ENCODE measurements around the gene ITPRID2.

ITPRID2 gene

DNA sequence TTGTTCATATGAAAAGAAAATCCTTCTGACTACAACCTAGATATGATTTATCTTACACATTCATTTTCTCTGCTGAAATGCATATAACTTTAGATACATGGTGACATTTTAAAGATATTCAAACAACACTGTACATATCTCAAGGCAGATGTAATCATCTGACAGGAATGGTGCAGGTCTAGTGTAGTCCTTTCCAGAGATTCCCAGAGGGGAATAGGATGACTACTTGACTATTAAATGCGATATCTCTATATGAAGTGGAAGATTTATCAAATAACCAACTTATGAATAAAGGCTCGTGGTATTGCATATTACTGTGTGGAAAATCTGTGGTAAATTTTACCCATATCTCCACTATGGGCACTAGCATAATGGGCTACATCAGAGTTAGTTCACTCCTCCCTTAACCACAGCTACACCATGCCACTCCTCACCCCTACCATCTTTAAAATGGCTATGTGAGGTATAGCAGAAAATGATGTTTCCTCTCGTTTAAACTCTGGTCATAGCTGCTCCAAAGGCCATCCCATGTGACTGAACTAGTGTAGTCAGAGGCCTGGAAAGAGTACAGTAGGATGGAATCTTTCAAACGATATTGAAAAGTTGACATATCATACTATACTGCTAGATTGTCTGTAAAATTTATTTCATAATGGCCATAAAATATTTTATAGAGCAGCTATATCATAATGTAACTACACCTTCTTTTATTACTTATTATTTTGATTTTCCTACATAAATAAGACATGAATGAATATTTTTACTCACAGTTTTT, 9.1 kb upstream of the ITPRID2 start:
- DNase-seq (ENCODE audit: low spot score), result no peak

DNA sequence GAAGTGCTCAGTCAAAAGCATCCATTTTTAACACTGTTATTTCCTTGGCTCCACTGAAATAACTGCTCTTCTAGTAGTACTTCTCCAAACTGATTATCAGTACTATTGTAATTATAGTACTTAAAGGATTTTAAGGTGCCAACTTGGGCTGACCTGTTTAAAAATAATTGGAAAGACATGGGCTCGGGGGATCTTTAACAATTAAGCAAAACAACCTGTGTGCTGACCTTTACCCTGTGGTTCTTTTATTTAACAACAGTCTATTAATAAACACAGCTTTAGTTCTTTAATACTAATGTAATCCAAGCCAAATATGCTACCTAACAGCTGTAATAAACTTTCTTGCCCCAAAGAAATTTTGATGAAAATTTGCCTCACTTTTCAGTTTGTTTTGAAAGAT, 6.9 kb upstream of the ITPRID2 start:
- DNase-seq (ENCODE audit: low spot score), result no peak

DNA sequence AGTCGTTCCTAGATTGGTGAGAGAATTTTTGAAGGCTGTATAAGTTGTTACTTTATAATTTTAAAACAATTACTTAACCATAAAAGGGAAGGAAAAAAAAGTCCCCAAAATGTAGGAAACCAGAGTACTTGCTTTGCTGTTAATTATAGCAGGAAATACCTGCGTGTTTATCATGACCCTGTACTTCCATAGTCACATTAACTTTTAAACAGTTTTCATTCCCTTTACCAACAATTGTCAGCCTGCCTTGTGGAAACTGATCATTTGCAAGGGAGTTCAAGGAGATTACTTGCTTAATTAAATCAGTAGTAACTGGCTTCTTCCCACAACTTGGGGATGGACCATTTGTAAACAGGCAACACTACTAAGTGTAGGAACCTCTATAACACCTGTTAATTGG, 6.4 kb upstream of the ITPRID2 start:
- no peak for DNase-seq (ENCODE audit: low spot score)

DNA sequence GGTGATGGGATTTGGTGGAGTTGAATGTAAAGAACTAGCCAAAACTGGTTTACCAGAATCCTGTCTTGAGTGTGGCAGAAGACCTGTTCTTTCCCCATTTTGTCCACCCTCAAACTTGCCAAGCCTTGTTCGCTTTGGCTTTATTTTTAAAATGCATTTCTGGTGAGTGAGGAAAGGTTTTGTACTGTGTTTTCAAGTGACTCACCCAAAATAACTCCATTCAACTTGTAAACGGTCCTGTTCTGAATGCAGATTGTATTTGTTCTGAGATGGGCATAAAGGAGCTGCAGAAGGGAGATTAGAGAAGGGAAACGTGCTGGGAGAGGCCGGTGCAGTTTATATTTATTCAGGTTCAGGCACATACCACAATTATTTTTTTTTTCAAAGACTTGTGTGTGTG, 5.3 kb upstream of the ITPRID2 start:
- DNase-seq (ENCODE audit: low spot score), result no peak

DNA sequence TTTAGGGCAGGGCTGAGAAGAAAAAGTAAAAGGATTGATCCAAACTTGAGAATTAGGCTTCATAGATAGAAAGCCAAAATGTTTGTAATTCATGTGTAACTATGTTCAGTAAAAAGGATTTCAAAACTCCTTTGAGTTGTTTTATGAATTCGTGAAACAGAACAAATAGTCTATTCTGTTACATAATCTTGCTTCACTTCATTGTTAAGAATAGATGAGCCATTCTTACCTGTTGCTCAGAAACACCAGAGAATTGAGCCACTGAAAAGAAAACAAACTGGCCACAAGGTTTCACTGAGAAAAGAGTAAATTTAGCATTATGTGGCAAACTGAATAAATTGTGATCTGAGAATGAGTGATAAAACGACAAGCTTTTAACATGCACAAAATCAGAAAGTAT, 4.5 kb upstream of the ITPRID2 start:
- no peak for DNase-seq (ENCODE audit: low spot score)

DNA sequence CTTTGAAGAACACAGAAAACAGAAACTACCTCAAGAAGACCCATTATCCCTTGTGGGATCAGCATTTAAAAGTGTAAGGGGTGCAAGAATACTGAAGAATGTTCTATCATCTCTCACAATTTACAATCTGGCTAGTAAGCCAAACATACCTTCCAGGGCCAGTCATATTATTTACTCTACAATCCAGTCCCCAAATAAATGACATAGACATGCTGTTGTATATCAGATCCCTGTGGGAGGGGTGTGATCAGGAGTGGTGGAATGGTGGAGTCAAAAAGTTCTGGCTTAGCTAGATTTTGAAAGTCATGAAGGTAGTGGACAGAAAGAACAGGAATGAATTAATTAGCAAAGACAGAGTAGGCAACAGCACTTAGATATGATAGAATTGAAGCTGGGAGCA, 1.8 kb upstream of the ITPRID2 start:
- DNase-seq (ENCODE audit: low spot score), result no peak

DNA sequence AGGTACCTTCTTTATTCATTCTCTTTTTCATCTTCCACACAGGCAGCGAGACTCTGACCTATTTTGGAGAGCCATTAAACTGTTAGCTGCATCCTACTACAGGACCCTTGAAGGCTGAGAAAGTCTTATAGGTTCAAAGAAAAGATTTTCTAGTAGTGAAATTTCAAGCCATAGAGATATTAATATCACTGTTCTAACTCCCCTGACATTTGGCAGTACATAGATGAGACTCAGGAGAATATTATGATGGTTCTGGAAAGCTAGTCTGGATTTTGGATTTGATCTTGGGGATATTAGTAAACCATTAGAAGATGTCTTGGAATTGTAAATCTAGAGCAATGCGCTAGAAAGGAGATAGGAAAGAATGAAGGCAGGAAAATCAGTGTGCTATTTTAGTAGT, 1.3 kb upstream of the ITPRID2 start:
- DNase-seq (ENCODE audit: low spot score), result no peak

DNA sequence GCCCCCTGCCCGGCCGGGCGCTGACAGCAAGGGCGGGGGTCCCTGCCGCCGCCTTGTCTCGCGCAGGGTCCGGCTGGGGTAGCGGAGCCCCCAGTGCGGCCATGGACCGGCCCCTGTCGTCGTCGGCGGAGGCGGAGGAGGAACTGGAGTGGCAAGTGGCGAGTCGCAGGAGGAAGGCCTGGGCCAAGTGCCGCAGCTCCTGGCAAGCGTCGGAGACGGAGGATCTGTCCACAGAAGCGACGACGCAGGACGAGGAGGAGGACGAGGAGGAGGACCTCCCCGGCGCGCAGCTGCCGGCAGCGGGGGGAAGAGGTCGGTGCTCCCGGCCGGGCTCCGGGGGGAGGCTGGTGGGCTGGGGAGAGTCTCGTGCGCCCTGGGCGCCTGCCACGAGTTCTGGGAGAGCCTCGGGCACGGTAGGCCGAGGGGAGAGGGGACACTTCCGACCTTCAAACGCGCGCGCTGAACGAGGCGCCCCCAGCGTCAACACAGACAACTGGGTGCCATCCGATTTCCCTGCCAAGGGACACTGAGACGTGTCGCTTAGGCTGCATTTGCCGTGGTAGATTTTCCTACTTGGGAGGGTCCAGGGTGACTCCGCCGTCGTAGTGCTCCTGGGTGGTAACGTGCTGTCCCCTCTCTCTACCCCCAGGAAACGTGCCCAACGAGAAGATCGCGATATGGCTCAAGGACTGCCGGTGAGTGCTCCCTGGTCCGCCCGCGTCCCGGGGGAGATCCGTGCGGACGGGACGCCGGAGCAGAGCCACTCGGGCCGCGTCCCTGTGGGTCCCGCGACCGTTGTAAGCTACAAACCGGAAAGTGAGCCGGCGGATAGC, 652 bp downstream of the ITPRID2 start:
- DNase-seq (ENCODE audit: low spot score), result peak; percentile 78

DNA sequence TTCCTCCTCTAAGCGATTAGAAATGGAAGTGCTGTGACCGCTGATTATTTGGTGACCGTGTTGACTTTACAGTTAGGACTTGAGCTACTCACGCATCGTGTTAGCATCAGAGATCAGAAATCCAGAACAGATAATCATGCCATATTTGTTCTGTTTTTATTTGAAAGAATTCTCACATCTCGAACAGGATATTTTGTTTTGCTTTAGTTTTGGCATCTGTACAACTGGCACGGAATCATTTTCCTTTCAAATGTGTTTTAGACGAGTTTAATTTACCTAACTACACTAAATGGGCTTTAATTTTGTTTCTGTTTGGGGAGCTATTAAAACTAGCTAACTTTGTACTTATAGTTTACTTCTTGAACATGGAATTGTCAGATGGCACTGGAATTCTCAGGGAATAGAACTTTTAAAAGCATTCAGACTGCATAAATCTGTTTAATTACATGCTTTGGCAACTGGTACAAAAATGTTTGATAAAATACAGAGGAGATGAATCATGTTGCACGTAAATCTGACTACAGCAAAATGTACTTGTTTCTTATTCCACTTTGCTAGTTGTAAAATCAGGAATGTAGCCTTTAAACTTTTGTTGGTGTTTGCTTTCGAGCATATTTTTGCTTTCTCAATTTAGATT, 1.4 kb downstream of the ITPRID2 start:
- DNase-seq (ENCODE audit: low spot score), result no peak

DNA sequence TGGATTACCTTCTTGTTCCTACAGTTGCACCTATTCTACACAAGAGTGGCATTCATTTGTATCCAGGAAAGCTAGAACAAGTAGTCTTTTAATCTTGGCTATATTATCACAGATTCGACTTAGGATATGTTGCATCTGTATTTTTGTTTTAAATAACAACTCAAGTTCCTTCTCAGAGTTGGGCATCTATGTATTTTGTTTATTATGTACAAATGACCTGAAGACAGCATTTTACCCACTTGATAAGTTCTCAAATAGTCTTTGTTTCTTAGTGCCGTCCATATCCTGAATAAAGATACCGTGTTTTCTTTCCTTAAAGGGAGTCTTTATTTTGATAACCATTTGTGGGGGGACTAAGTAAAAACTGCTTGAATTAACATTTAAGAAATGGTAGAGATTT, 2.9 kb downstream of the ITPRID2 start:
- DNase-seq (ENCODE audit: low spot score), result no peak

DNA sequence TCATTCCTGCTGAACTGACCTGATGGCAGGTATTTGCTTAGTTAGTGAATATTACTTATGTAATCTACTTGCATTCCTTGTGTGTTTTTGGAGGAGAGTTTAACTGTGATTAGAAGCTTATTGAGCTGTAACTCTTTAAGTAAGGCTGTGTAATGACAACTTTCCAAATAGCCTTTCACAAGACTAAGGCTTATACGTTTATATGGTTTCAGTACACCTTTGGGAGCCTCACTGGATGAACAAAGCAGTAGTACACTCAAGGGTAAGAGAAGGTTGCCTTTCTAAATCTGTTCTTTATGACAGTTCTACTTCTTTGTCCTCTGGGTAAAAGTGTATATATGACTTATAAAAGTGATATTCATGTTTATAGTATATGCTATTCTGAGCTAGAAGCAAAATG, 4.3 kb downstream of the ITPRID2 start:
- DNase-seq (ENCODE audit: low spot score), result no peak

DNA sequence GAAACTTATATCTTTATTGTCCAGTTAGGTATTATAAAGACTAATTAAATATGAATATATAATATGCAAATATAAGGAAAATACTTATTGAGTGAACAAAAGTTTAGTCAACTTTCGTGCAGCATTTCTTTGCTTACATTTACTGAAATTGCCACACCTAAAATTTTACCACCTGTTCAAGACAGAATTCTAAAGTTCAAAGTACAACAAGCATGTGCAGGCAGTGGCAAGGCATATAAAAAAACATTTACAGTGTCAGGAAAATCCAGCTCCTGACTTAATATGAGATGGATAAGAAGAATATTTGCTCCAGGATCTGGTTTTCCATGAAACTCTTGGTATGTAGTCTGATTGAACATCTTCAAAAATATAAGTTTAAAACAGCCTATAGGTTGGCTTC, 4.8 kb downstream of the ITPRID2 start:
- no peak for DNase-seq (ENCODE audit: low spot score)

DNA sequence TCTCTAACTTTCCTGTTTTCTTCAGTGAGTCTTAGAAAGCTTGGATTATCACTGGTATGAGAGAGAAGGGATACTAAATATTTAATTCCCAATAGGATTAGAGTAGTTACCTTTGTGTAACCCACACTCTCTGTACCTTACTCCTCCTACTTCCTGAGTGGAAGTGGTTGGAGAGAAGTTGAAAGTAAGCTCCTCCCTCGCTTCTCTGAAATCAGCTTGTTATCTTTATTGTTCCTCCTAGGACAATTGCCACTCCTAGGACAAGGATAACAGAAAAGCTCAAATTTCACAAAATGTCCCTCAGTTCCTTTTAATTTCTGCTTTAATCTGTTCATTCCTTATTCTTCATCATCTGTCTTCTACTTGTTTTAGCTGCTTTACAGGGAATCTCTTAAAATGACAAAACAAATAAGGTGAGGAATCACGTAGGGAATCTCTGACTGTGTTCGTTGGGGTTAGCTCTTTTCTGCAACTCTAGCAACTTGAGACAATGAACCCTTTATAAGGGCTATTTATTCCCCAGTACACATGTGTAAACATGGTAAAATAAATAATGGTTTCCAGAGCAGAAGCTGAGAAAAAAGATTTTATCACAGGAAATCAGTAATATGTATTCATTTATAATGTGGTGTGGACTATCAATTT, 8.6 kb downstream of the ITPRID2 start:
- no peak for DNase-seq (ENCODE audit: low spot score)

DNA sequence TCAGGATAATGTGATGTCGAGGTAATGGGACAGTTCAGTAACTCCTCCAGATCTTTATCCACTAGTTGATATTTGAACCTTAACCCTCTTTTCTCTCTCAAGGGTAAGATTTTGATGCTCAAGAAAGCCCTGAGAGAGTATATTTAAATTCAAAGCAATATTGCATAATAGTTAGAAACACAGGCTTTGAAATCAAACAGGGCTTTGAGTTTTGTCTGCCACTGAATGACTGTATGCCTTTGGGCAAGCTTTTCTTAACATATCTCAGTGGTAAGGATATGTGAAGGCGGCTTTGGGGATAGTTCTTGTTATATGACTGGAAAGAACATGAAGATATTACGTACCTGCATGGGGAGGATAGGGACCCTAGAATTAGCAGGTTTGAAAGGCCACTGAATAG, 11.1 kb downstream of the ITPRID2 start:
- DNase-seq (ENCODE audit: low spot score), result no peak

DNA sequence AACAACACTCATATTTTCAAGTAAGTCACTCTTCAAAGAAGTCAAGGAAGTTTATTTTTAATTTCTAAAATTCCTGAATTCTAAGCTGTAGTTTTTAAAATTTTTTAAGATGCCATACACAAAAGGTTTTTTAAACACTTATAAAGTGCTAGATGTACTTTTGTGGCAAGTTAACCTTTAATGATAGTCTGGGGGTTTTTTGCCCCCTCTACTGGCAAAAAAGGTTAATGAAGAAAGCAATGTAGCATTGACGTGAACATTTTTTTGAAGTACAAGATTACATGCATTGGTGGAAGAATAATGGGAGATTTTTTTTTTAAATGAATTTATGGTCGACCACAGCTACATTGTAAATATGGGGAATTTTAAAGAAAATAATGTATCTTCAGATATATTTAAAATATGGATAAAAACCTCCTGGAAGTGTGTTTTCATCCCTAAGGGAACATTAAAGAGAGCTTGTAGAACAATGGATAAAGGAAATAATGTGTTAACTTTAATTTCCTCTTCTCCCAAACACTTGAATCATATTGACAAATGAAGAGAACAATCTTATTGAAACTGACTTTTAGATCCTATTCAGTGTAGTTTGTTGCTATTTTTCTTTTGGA, 12.6 kb downstream of the ITPRID2 start:
- peak; percentile 15 for DNase-seq (ENCODE audit: low spot score)

DNA sequence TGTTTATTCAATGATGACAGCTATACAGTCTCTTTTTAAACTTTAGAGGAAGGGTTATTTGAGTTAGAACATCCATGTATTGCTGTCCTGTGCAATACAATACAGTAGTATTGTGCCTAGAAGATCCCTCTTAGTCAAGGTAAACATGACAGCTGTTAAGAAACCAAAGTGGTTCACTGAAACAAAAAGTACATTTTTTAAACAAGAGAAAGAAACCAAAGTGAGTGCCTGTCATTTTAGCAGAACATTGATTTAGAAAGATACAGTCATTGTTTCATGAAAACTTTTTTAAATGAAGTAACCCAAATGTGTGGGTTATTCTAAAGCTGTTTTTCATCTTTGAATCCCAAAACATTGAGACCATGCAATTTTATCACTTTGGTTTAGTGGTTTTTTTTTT, 15.5 kb downstream of the ITPRID2 start:
- DNase-seq (ENCODE audit: low spot score), result no peak

DNA sequence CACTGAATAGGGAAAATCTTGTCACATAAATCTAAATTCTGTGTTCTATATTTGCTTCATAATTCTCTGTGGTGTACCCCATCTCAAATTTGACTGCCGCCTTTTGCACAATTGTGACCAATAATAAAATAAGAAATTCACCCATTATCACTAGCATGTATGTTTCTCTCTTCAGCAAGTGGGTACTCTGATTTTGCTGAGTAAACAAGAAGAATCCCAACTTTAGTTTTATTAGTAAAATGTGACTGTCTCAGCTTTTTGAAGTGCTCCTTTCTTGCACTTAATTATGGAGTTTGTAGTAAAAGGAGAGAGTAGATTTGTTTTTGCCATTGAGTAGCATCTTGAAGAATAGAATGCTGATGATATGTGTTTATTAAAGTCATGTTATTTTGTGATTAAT, 16.1 kb downstream of the ITPRID2 start:
- no peak for DNase-seq (ENCODE audit: low spot score)

DNA sequence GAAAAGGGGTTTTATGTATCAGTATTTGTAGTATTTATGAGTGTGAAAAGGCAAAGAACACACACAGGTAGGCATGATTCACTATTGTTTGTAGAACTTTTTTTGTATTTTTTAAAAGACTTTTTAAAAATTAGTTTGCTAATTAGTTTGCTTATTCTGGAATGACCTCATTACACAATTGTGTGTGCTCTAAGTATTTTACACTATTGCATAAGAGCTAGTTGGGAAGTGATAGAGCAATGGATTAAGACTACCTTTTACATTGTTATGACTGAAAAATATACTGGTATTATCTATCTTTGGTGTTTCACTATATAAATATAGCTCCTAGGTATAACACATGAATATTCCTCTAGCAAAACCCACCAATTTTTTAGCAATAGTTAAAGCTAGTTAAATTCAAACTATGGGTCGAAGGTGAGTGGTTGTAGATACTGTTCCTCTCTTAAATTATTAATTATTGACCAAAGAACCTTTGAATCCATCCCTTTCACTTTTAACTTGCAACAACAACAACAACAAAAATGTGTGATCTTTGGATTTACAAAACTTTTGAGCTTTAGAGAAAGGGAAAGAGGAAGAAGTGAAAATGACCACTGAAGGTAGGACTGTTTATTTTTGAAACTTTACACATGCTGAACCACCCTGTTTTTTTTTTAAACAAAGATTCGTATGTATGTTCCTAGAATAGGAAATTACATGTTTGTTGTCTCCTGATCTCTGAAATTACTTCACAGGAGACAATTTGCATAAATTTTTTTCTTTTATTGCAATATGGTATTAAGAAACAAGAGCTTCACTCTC, 18.7 kb downstream of the ITPRID2 start:
- no peak for DNase-seq (ENCODE audit: low spot score)

DNA sequence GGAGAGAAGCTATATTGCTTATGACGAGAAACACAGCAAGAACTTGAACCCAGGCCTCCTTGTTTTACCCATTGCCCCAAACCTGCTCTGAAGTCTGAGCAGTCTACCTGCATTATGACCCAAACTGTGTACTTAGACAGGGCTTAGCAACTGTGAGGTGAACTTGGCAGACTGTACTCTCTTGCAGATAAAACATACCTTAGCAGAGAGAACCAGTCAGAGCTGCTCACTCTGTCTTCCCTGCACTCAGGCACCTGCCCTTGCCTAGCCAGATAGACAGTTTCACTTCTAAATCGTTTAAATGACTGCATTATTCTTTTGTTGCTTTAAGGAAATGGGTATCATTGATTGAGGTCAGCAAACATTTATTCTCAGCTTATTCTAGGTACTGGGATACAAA, 20.3 kb downstream of the ITPRID2 start:
- no peak for DNase-seq (ENCODE audit: low spot score)

DNA sequence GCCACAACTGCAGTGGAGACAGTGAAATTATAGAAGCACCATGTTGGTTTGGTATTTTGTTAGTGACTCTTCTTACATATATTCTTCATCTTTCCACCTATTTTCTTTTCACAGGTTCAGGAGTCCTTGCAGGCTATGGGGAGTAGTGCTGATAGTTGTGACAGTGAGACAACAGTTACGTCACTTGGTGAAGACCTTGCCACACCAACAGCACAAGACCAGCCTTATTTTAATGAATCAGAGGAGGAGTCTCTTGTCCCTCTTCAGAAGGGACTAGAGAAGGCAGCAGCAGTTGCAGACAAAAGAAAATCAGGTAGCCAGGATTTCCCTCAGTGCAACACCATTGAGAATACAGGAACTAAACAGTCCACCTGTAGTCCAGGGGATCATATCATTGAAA, 23.6 kb downstream of the ITPRID2 start:
- no peak for DNase-seq (ENCODE audit: low spot score)

Measured in Ammon's horn (tissue), 1 donor.